Endothelial cell of umbilical vein (primary cell): ENCODE measurements around the gene CLIC3. TPM values are rescaled to one million over a fixed set of nuclear protein-coding genes. Genes with fewer than 3 reads are reported as not detected.

ENCODE experiments used
- BruUV-seq: library from RNA; stranded (reverse); fragments of 400-500 nt; replicated peaks from 2 replicates; lab custom pipeline; 2021; lab: Mats Ljungman, UMichigan
- CTCF ChIA-PET: fragments of 300-600, 350-600 bp; sonication (Branson Sonifier 250); formaldehyde crosslinking; loops from one replicate; lab custom pipeline; 2021; ENCODE audit warnings: antibody characterized with exemption, inconsistent platforms; lab: Charles Lee
- POLR2A ChIA-PET: fragments of 300-600, 350-600 bp; sonication (Branson Sonifier 250); formaldehyde crosslinking; loops from one replicate; lab custom pipeline; 2021; ENCODE audit warnings: antibody characterized with exemption, inconsistent platforms; lab: Charles Lee
- DNase-seq: peaks from one replicate; pipeline ENCODE4 v3.0.0-alpha.2; 2011; ENCODE audit warnings: low read depth, low spot score
- FAIRE-seq: peaks from 2 replicates; lab custom pipeline; 2011; peaks lifted over from hg19 to GRCh38; lab: Jason Lieb, UNC
- H2AFZ ChIP-seq: 2 replicates; pipeline ENCODE4 v1.6.0; 2012; ENCODE audit warnings: low read depth, low read length, control low read depth, inconsistent platforms
- H3K27ac ChIP-seq: 2 replicates; pipeline ENCODE4 v1.5.1; 2011; ENCODE audit warnings: low read depth, mild to moderate bottlenecking, control low read depth, low read length, moderate library complexity; ENCODE audit not compliant: insufficient read depth
- H3K27me3 ChIP-seq, 2 experiments: 2 replicates each; pipeline versions ENCODE4 v1.6.0 to v1.6.1; 2011; ENCODE audit warnings: low read length in 2 of 2, mixed read lengths in 1 of 2; ENCODE audit not compliant: control insufficient read depth in 2 of 2, insufficient read depth in 2 of 2
- H3K36me3 ChIP-seq, 2 experiments: 2 replicates in 1 of 2; 3 replicates in 1 of 2; pipeline ENCODE4 v1.5.1; 2011; ENCODE audit warnings: low read length in 2 of 2, mild to moderate bottlenecking in 1 of 2, moderate library complexity in 1 of 2; ENCODE audit not compliant: control insufficient read depth in 2 of 2, insufficient read depth in 2 of 2; ENCODE audit errors: extremely low read depth in 1 of 2
- H3K4me1 ChIP-seq: 3 replicates; pipeline ENCODE4 v1.5.1; 2011; ENCODE audit warnings: mild to moderate bottlenecking, low read length; ENCODE audit not compliant: control insufficient read depth, insufficient read depth; ENCODE audit errors: extremely low read depth
- H3K4me2 ChIP-seq: 2 replicates; pipeline ENCODE4 v1.6.1; 2011; ENCODE audit warnings: low read length, control low read depth, mixed read lengths; ENCODE audit not compliant: insufficient read depth
- H3K4me3 ChIP-seq, 3 experiments: fragments of 200-600 bp in 1 of 3; sonication (generic), shearing (Covaris generic) in 1 of 3; replicated peaks in 1 of 3; 2 replicates each; pipeline ENCODE4 v1.5.1; 2011 to 2016; ENCODE audit warnings: control low read depth in 3 of 3, low read length in 3 of 3, mild to moderate bottlenecking in 2 of 3, inconsistent platforms in 1 of 3, low read depth in 1 of 3, moderate library complexity in 1 of 3; ENCODE audit not compliant: insufficient read depth in 1 of 3
- H3K79me2 ChIP-seq: 2 replicates; pipeline ENCODE4 v1.6.0; 2012; ENCODE audit warnings: low read length, inconsistent platforms; ENCODE audit not compliant: control insufficient read depth, insufficient read depth
- H3K9ac ChIP-seq: replicated peaks from 2 replicates; pipeline ENCODE3; 2011; ENCODE audit warnings: low read length, control low read depth; ENCODE audit not compliant: insufficient read depth; ENCODE audit errors: extremely low read depth
- H3K9me1 ChIP-seq: replicated peaks from 3 replicates; pipeline ENCODE4 v1.6.0; 2011; ENCODE audit warnings: mild to moderate bottlenecking, low read length; ENCODE audit not compliant: control insufficient read depth, insufficient read depth; ENCODE audit errors: extremely low read depth
- H3K9me3 ChIP-seq: replicated peaks from 2 replicates; pipeline ENCODE4 v1.5.1; 2012; ENCODE audit warnings: low read length, inconsistent platforms; ENCODE audit not compliant: control insufficient read depth, insufficient read depth
- H4K20me1 ChIP-seq: replicated peaks from 2 replicates; pipeline ENCODE3; 2011; ENCODE audit warnings: mild to moderate bottlenecking, low read length; ENCODE audit not compliant: control insufficient read depth, insufficient read depth; ENCODE audit errors: extremely low read depth
- EZH2 ChIP-seq: IDR thresholded peaks from 2 replicates; pipeline ENCODE4 v1.6.1; 2012; ENCODE audit warnings: borderline replicate concordance, low read depth, mild to moderate bottlenecking, moderate library complexity, low read length, inconsistent platforms; ENCODE audit not compliant: severe bottlenecking
- FOS ChIP-seq: IDR thresholded peaks from 2 replicates; pipeline ENCODE4 v1.6.1; 2011; ENCODE audit warnings: mild to moderate bottlenecking, low read length, moderate library complexity, borderline replicate concordance; ENCODE audit not compliant: insufficient read depth
- JUN ChIP-seq: IDR thresholded peaks from 2 replicates; pipeline ENCODE4 v1.6.1; 2011; ENCODE audit warnings: borderline replicate concordance, low read depth; ENCODE audit not compliant: insufficient read length, insufficient read depth
- MYC ChIP-seq: IDR thresholded peaks from one replicate; pipeline ENCODE4 v1.6.1; 2011; ENCODE audit warnings: mild to moderate bottlenecking, low read depth, low read length
- POLR2A ChIP-seq: IDR thresholded peaks from 2 replicates; pipeline ENCODE4 v1.6.1; 2012; ENCODE audit warnings: low read depth, mild to moderate bottlenecking, control low read depth, low read length
- POLR2AphosphoS5 ChIP-seq: IDR thresholded peaks from 2 replicates; pipeline ENCODE4 v1.6.1; 2012; ENCODE audit warnings: low read depth, mild to moderate bottlenecking, control low read depth, low read length, moderate library complexity; ENCODE audit not compliant: insufficient read depth
- dilution Hi-C: fragments of 300-500 bp; cut with MboI; formaldehyde crosslinking; loops from one replicate; pipeline ENCODE4 v1.15.0; 2019; ENCODE audit warnings: low sequenced_read_pairs; ENCODE audit not compliant: extremely low pct_ligation_motif_present
- intact Hi-C: fragments of 100-400 bp; cut with micrococcal nuclease; formaldehyde crosslinking; loops from one replicate; pipeline ENCODE4 v1.10.0; 2022
- polyA plus RNA-seq, 4 experiments: library from polyadenylated mRNA; depleted of rRNA in 3 of 4; stranded (reverse) in 3 of 4; unstranded in 1 of 4; fragments of >200 nt; gene quantifications; 2 replicates each; pipeline versions ENCODE4 v1.2.1 to v1.2.3, GENCODE V29; 2011 to 2012; ENCODE audit warnings: missing spikeins in 1 of 4
- total RNA-seq: library from RNA; stranded (reverse); gene quantifications from 2 replicates; pipeline ENCODE4 v1.2.3, GENCODE V29; 2021
- TF ChIP-seq, protein P1 (sequence below), 2 donors: IDR thresholded peaks; 1 replicate in 1 of 2; 2 replicates in 1 of 2; pipeline ENCODE4 v1.5.1; 2011; ENCODE audit warnings: low read length in 2 of 2, mild to moderate bottlenecking in 2 of 2, moderate library complexity in 2 of 2, control low read depth in 1 of 2, inconsistent platforms in 1 of 2, low read depth in 1 of 2; ENCODE audit not compliant: insufficient read depth in 1 of 2; ENCODE audit errors: extremely low read depth in 1 of 2
- TF ChIP-seq, protein P2 (sequence below): IDR thresholded peaks from 2 replicates; pipeline ENCODE4 v1.6.1; 2011; ENCODE audit not compliant: insufficient read depth, insufficient read length

Gene CLIC3
- total and polyA plus RNA-seq, 2 donors (not counting 3 experiments of a cell fraction or from before 2014, with no cell fraction given), result 2.3 TPM; not detected in 1

DNA sequence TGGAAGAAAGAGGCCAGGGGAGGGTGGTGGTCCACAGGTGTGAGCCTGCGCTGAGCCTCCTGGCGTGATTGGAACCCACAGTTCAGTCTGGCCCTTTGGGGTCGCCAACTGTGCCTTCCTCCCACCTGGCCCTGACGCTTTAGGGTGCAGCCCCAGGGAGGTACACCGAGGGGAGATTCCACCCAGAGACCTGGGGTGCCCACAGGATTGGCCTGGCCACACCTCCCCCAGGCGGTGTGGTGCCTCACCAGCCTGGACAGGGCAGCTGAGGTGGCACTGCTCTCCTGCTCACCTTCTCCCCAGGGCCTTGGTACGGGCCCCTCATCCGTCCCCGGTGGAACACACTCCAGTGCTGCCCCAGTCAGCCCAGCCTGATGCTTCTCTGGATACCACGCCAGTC is 1.0 kb upstream of the CLIC3 start:
- no peaks in the 10 kb centered on the region for H3K9me3 ChIP-seq
- no peaks in the 10 kb centered on the region for H3K27me3 ChIP-seq
- intact Hi-C loops, result loop anchor here (5.0 kb wide), 1 partner anchor 155 kb away; the partner anchor contains the start of gene AJM1
- DNase-seq, result no peak
- ChIA-PET POLR2A (no interaction called here), CTCF (interaction anchor here (0.7 to 2.7 kb wide), 10 partner anchors 12 to 207 kb away, joined by 3 to 27 read pairs (median 3); partner anchors contain the start of genes AJM1, NPDC1 and TMEM141)
- peaks cover 32% of the 10 kb centered on the region for H3K4me1 ChIP-seq
- H3K4me3 ChIP-seq, result no peak overlapping the region
- no peak overlapping the region for H3K9ac ChIP-seq
- H2AFZ ChIP-seq, result peak overlapping the region; percentile 64
- no peaks in the 10 kb centered on the region for H3K36me3 ChIP-seq
- no peaks in the 10 kb centered on the region for H3K9me1 ChIP-seq
- TF ChIP-seq EZH2 (no peak), POLR2AphosphoS5 (no peak), POLR2A (no peak), JUN (no peak), FOS (no peak), MYC (no peak)
- TF ChIP-seq, protein P1, sequence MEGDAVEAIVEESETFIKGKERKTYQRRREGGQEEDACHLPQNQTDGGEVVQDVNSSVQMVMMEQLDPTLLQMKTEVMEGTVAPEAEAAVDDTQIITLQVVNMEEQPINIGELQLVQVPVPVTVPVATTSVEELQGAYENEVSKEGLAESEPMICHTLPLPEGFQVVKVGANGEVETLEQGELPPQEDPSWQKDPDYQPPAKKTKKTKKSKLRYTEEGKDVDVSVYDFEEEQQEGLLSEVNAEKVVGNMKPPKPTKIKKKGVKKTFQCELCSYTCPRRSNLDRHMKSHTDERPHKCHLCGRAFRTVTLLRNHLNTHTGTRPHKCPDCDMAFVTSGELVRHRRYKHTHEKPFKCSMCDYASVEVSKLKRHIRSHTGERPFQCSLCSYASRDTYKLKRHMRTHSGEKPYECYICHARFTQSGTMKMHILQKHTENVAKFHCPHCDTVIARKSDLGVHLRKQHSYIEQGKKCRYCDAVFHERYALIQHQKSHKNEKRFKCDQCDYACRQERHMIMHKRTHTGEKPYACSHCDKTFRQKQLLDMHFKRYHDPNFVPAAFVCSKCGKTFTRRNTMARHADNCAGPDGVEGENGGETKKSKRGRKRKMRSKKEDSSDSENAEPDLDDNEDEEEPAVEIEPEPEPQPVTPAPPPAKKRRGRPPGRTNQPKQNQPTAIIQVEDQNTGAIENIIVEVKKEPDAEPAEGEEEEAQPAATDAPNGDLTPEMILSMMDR (IDR thresholded peaks at IDR 0.05; ENCODE audit: extremely low read depth in 1 of 2, insufficient read depth in 1 of 2, low read depth in 1 of 2, low read length in 2 of 2), result no peak
- TF ChIP-seq, protein P2, sequence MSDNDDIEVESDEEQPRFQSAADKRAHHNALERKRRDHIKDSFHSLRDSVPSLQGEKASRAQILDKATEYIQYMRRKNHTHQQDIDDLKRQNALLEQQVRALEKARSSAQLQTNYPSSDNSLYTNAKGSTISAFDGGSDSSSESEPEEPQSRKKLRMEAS, result no peak
- no peak for FAIRE-seq
- BruUV-seq, result no TSS peak
- H4K20me1 ChIP-seq, result no peaks in the 10 kb centered on the region
- peaks cover 9% of the 10 kb centered on the region for H3K79me2 ChIP-seq
- peak overlapping the region; percentile 6 for H3K4me2 ChIP-seq
- dilution Hi-C loops, result no loop called here
- peak overlapping the region; percentile 33 for H3K27ac ChIP-seq
